Activated CD4-positive, CD25-positive, alpha-beta regulatory T cell treated with anti-CD3 and anti-CD28 coated beads, Interleukin-2, amount 50 U/mL, for 72 hours (primary cell): ENCODE measurements around the gene C15orf61.

Experiments
- DNase-seq: peaks from one replicate; pipeline ENCODE4 v3.0.0; 2021

The C15orf61 gene

DNA sequence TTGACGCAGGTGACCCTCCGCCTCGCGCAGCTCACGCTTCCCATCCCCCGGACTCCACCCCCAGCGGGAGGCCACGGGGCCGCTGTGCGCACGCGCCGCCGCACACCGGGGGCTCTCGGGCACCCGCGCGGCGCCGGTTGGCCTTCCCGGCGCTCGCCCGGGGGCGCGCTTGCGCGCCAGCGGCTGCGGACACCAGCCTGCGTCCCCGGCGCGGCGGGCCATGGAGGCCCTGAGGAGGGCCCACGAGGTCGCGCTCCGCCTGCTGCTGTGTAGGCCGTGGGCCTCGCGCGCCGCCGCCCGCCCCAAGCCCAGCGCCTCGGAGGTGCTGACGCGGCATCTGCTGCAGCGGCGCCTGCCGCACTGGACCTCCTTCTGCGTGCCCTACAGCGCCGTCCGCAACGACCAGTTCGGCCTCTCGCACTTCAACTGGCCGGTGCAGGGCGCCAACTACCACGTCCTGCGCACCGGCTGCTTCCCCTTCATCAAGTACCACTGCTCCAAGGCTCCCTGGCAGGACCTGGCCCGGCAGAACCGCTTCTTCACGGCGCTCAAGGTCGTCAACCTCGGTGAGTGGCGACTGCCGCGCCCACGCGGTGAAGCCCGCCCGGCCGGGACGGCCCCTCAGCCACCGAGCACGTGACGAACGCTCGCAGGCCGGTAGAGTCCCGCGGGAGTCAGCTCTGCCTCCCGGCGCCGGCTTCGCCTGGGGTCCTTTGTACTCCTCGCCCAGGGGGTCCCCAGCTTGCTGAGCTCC, at the start of gene C15orf61:
Gene C15orf61, plus strand, starts transcription at position 103 of the 754 bp plus-strand sequence. Its CDS starts 118 bp downstream, at position 221.
- peak; percentile 85 for DNase-seq

DNA sequence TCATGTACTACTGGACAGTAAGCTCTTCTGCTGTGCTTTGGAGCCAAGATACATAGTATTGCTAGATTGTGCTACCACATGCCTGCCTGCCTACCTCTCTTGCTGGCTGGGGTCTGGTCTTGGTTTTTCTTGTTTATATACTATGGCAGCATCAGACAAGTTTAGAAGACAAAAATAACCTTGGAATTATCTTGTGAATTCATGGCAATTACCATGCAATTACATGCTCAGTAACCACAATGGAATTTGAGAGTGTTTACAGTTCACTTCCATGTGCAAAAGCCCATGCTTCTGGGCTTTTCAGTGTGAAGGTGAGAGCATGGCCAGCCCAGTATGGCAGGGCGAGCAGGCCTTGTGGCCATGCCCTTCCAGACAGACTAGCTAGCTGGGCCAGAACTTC, 48.0 kb upstream of the C15orf61 start:
- DNase-seq: no peak

DNA sequence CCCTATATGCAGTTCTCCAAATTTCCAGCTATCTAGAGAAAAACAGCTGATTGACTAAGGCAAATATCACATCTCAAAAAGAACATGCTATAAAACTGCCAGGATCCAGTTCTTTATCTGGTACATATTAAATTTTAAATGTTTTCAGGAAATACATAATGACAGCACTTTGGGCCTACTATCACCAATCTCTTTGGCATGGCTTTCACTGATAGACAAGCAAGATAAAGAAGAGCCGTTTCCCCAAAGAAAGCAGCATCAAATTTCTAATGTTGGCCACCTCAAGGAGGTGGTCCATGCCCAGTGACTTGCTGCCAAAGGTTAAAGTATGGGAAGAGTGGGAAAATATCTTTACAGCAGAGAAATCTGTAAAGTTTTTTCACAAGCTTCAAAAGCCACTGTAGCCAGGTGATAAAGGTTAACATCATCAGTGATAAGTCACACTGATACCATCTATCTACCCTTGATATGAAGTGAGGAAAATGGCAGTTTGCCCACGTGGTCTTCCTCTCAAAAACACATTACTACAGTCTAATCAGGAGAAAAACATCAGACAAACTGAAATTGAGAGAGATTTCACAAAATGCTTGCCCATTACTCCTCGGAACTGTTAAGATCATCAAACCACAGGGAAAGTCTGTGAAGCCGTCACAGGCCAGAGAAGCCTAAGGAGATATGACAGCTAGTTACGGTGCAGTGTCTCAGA, 46.4 kb upstream of the C15orf61 start:
- DNase-seq: no peak

DNA sequence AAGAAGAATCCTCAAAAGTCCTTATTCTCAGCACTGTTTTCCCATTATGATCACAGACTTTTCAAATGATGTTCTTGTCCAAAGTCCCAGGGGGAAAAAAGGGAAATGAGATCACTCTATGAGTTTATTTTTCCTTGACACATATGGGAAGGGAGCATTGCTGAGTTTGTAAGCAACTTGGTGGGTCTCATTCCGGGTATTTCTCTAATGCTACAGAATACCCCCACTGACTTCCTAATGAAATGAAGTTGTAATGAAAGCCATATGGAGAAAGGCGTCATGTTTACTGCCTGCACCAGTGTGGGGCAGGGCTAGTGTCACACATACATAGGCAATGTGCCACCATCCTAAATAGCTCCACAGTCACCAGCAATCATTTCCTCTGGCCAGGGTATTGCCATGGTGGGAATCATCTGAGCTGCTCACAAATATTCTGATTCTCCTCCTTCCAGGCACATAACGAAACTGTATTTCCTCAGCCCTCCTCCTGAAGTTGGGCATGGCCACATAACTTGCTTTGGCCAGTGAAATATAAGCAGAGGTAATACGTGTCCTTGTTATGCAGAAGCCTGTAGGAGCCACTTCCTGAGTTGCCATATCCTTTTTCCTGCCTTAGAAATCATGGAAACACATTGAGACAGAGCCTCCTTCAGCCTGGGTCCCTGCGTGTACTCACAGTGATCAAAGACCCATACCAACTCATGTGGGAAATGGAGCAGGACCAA, 41.0 kb upstream of the C15orf61 start:
- DNase-seq: no peak

DNA sequence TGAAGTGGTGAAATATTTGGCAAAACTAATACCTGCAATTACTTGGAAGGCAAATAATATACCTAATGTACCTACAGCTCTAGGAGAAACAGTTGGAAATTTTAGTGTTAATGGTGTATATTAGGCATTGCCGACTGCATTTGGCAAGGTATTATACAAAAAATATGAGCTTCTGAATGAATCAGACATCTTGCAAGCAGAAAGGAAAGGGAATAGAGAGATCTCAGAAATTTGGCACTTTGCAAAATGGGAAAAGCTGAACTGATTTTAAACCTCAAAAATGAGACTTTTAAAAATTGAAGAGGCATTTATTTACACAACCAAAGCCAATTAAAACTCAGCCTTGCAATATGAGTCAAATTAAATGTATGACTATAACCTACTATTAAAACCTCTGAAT, 40.2 kb upstream of the C15orf61 start:
- no peak for DNase-seq

DNA sequence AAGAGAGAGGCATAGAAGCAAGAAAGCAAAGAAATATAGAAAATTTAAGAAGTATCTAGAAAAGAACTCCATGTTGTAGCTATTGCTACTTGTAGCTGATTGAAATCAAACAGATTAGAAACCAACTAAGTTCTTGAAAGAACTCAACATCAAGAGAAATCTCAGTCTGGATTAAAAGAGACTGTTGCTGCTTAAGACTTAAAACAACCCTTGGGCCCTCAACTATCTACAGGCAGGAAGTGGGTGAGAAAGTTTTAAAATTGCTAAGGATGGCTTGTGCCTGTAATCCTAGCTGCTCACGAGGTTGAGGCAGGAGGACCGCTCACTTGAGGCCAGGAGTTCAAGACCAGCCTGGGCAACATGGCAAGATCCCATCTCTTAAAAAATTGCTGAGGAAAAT, 39.3 kb upstream of the C15orf61 start:
- no peak for DNase-seq

DNA sequence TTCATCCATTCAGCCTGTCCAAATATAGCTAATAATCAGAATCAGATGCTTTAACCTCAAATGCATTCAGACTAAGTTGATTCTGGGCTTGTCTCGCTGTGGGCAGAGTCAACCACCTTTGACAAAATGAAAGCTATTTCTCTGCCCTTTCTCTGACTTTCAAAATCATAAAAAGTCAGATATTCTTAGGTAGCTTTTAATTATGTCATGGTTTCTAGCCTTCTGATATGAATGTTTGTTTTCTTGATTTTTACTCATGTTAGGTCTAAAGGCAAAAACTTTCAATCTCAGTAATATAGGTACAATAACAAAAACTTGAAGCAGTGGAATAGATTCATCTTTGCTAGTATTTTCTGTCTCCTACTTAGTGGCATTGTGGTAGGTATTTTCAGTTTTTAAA, 25.3 kb upstream of the C15orf61 start:
- no peak for DNase-seq

DNA sequence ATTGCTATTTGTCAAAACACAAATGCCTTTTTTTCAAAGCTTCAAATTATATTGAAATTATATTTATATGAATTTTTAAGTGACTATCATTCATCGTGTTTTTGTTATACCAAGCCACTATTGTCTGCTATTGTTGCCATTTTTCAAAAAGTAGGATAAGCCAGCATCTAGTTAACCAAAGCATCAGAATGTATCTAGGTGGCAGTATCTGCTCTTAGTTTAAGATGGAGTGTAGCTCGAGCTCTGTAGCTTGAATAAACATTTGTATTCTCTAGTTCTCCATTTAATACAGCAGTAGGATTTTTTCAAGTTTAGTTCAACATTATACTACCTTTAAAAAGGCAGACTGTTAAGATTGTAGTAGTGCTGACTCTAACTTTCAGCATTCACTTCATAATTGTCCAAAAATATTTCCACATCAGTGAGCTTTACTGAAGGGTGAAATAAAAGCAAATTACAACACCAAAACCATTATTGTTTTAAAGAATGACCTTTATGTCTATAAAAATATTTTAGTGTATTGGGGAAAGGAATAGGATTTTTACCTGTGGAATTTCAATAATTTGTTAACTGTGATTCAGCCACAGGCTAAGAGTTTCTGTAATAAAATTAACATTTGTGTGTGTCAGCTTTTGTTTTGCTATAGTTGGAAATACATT, 19.6 kb upstream of the C15orf61 start:
- DNase-seq: no peak

DNA sequence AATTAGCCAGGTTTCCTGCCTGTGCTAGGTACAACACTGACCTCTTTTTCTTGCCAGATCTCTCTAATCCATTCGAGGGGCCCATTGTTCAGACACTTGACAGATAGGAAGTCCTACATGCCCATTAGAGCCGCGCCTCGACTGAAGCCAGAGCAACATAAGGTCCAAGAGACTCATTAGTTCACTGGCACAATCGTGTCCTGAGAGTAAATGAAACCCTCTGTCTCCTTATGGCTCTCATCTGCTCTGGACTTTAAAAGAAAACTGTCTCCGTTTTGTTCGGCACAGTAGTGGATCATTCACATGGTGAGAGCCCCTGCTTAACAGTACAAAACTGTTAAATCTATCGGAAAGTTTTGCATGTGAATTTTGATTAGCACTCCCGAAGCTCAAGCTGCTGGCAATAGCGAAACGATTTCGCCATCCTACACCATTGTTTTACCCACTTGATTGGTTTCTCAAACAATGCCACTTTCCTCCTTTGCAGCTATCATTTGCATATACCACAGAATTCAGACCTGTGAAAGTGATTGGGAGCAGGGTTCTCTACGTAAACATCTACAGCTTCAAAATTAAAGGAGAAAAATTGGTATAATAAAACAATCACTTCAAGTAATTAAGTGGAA, 19.0 kb upstream of the C15orf61 start:
- DNase-seq: no peak

DNA sequence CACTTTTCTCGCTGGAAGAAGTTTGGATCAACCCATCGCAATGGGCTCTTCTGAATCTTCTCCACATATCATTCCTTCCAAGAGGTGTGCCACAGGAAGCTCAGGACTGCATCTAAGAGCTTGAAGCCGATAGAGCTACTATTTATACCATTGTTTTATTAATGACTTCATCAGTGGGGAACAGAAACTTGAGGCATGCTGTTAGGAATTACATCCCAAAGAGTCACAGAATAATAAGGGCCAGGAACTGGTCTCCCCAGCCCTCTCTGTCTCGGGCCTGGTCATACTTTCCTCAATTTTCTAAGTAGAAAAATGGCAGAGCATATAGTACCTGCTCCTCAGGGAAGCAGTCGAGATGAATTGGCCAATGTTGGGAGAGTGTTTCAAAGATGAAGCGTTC, 16.9 kb upstream of the C15orf61 start:
- DNase-seq: no peak

DNA sequence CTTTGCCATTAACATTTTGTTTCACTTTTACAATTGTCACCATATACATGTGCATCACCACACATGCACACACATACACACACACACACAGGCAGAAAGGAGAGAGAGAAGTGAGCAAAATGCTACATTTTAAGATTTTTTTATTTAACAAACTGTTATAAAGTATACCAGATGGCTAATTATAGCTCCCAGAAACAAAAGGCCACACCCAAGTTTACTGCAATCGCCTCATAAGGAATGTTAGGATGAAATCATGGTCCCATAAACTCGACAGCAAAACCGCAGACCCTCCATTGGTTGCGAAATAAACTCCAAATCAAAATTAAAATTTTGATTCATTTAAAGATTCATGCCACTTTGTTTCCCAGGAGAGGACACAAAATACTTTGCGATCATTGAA, 16.1 kb upstream of the C15orf61 start:
- no peak for DNase-seq

DNA sequence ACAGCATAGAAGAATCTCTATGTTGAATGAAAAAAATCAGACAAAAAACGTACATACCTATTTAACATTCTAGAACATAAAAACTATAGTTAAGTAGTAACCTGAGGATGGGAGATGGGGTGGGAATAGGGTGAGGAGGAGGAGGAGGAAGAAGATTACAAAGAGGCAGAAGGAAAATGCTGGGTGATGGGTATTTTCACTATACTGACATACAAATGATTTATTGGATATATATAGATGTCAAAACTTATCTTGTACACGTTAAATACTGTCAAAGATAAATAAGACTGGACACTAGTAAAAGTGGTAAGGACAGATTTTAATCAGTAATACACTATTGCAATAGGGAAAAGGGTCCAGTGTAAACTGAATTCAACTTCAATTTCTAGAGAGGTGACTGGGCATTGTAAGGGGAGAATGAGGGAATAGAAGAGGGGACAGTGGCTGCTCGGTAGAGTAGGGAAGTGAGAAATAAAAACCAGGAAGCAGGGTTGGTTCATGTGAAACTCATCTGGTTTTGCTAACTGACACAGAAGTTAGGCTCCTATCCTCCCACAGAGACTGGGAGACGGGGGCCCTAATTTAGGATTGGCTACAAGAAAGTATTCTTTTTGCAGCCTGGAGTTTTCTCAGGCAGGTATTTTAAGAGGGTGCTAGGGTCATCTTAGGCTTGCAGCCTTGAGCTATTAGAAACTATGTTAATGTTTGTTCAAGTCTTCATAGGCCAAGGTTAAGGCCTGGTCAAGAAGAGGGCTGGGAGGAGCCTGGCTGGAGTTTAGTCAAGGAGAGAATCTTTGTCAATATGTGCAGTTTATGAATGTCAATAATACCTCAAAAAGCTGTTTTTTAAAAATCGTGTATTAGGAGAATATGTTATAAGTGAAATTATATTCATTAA, 15.0 kb upstream of the C15orf61 start:
- no peak for DNase-seq

DNA sequence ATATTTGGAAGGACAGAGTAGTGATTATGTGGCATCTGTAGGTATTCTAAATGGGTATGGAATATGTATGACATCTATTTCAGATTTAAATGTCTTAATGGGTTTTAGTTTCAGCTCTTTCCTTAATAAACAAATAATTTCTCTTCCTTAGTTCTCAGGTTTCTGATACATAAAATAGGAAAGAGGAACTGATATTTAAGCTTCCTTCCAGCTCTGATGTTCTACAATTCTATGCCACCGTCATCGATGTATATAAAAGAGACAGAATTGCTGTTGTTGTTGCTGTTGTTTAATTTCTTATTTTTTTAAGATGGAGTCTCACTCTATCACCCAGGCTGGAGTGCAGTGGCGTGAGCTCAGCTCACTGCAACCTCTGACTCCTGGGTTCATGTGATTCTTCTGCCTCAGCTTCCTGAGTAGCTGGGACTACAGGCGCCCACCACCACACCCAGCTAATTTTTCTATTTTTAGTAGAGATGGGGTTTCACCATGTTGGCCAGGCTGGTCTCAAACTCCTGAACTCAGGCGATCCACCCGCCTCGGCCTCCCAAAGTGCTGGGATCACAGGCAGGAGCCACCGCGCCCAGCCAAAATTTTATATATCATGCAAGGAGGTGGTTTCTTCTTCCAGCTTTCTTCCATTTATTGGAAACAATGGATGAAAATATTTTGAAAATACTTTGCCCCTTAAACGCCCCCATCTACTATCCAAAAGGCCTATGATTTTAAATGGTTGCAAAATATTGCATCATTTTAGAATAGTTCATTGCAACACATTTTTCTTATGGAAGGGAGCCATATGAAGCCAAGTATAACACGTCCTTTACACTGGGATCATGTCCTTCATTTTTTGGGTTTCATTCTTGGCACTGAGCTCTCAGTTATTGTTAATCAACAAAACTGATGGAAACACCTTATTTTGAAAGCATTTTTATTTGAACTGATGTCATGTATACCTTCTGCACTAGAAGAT, 13.9 kb upstream of the C15orf61 start:
- DNase-seq: no peak

DNA sequence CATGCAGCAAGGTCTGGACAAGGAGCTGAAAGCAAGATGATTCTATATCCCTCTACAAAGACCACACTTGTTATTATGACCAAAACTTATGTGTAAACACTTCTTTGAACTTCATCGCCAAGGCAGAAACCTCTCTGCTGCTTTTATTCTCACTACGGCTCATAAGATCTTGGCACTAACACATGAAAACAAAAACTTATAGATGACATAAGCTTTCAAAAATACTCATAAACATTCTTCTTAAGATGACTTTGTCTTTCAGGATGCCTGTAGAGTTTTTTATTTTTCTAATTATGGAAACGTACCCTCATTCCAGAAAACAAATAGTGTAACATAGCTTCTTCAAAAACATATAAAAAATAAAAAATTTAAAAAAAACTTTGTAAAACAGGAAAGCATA, 12.5 kb upstream of the C15orf61 start:
- DNase-seq: no peak

DNA sequence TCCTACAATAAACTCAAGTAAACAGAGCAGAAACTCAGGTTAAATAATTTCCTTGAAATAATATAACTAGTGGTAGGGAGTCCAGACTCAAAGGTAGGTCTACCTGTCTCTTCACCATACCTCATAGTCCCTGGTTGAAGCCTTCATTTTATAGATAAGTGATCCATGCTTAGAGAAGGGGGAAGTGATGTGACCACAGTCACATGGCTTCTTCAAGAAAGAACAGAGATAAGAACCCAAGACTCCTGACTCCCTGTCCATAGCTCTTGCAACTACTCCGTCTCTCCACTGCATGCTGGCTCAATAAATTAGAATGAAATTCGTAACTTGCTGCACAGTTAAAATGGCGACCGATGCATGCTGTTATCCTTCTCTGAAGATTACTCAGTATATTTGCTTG, 11.0 kb upstream of the C15orf61 start:
- DNase-seq: no peak

DNA sequence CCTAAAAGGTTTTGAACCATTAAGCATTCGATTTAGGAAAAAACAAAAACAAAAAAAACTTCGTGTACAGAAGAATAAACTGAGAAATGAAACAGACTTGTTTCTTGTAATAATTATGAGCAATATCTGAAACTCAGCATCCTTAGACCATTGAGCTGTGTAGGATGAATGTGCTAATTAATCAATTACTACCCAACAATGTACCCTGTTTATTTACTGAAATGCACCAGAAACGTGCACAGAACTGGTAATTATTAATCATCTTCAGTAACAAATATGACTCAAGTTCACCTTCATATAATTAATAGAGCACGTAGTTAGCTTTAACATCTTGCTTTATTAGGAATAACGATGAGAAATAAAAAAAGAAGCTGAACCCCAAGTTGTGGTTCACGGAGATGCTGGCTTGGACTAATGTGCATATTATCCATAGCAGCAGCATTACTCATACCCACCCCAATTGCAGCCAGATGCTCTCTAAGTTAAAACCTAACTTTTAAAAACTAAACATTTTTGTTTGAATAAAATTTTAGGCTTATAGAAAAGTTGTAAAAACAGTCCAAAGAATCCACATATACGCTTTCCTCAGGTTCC, 10.2 kb upstream of the C15orf61 start:
- no peak for DNase-seq

DNA sequence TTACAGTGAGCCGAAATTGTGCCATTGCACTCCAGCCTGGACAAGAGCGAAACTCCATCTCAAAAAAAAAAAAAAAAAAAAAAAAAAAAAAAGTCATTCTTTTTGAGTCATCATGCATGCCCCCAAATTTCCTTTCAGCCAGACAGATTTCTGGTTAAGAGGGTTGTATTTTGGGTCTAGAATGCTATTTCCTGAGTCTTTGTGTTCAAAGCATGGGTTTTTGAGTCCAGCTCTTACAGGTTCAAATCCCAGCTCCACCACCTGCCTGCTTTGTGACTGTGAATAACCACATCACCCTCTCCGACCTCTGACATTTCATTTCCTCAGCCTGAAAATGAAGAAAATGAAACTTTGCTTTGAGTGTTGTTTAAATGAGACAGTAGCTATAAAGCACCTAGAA, 9.3 kb upstream of the C15orf61 start:
- no peak for DNase-seq

DNA sequence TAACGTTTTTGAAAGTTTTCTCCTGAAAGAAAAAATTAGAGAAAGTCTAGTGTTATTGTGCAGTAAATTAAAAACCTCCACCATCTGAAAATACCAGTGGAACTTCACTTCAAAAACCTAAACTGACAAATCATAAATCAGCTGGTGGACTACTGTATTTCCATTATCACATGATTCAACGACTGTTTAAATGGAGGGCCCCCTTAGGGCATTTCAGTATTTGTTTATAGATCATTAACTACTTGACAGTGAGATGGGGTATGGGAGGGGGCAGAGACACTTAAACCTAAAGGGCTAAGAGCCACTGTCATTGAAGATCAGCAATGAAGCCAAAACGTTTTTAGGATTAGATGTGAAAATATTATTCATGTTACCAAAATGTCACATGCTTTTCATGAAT, 8.8 kb upstream of the C15orf61 start:
- no peak for DNase-seq

DNA sequence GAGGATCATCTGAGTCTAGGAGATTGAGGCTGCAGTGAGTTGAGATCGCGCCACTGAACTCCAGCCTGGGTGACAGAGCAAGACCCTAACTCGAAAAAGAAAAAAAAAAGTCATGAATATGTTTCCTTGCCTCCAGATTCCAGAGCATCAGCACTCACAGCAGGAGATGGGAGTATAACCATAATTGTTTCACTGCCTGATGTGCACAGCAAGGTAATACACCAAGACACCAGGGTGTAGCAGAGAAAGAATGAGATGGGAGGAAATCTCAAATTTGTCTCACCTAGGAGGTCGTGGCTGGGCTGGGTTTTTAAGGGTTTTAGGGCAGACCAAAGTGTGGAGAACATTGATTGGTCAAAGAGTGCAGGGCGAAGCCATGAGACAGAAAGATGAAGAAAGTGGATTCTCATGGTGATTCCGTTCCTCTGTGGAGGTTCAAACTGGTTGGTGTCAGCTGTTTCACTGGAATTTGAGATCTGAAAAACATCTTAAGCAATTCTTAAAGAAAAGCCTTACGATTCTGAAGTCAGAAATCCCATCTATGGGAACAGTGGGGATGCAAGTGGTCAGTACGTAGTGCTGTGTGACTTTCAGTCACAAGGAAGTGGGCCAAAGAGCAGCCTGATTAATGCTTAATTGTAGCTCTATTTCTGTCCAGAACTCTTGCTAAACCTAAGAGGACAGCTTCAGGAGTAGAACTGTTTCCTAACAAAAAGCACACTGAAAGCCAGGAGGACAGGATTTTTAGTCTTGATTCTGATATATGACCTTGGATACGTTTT, 7.8 kb upstream of the C15orf61 start:
- no peak for DNase-seq
